ENCODE measurements around the gene FBXO9.
"Not testable (repeated sequence)": the region's sequence is repeated elsewhere in the genome, so short reads cannot be mapped to it uniquely, and the experiment has no call there.

Gene FBXO9

GRCh38 chr6:53062169-53062539, 3.0 kb upstream of the FBXO9 start:
- H3K79me2 ChIP-seq (ENCODE audit: control insufficient read depth, insufficient read depth, low read length, unreplicated experiment), result peaks cover 49% of the 10 kb centered on the region

GRCh38 chr6:53064255-53064654, 949 bp upstream of the FBXO9 start:
- Histone ChIP-seq H3K79me2 (ENCODE audit: control insufficient read depth, insufficient read depth, low read length, unreplicated experiment) (peaks cover 50% of the 10 kb centered on the region), H3K4me1 (ENCODE audit: control insufficient read depth, insufficient read depth, low read length, unreplicated experiment) (peaks cover 32% of the 10 kb centered on the region), H3K4me3 (ENCODE audit: low read depth, low read length) (peak overlapping the region; percentile 86)
- not testable (repeated sequence) for H3K27ac ChIP-seq (ENCODE audit: low read depth, low read length); H3K36me3 ChIP-seq (ENCODE audit: insufficient read depth, low read length); H2AFZ ChIP-seq (ENCODE audit: low read length, unreplicated experiment); H3K27me3 ChIP-seq (ENCODE audit: insufficient read depth, low read length)

More at GRCh38 chr6:53062169-53062539, 3.0 kb upstream of the FBXO9 start:
- no peaks in the 10 kb centered on the region for H3K36me3 ChIP-seq (ENCODE audit: insufficient read depth, low read length)
- peak overlapping the region; percentile 11; the same call in 1 of the 2 replicates for H3K27ac ChIP-seq (ENCODE audit: low read depth, low read length)
- peak overlapping the region; percentile 81 for H2AFZ ChIP-seq (ENCODE audit: low read length, unreplicated experiment)
- no peaks in the 10 kb centered on the region for H3K27me3 ChIP-seq (ENCODE audit: insufficient read depth, low read length)
- H3K4me1 ChIP-seq (ENCODE audit: control insufficient read depth, insufficient read depth, low read length, unreplicated experiment), result peaks cover 24% of the 10 kb centered on the region
- peak overlapping the region; percentile 87 for H3K4me3 ChIP-seq (ENCODE audit: low read depth, low read length)

- H2AFZ ChIP-seq (ENCODE audit: low read length, unreplicated experiment), result peak overlapping the region; percentile 90
- 0 out of 2 replicates have a peak, but pooled peaks cover 7% of the 10 kb centered on the region for H3K36me3 ChIP-seq (ENCODE audit: insufficient read depth, low read length)
- peaks cover 50% of the 10 kb centered on the region for H3K79me2 ChIP-seq (ENCODE audit: control insufficient read depth, insufficient read depth, low read length, unreplicated experiment)
- peaks cover 26% of the 10 kb centered on the region for H3K4me1 ChIP-seq (ENCODE audit: control insufficient read depth, insufficient read depth, low read length, unreplicated experiment)
- H3K27ac ChIP-seq (ENCODE audit: low read depth, low read length), result peak overlapping the region; percentile 26; the same call in 1 of the 2 replicates
- no peaks in the 10 kb centered on the region for H3K27me3 ChIP-seq (ENCODE audit: insufficient read depth, low read length)
- peak overlapping the region; percentile 86 for H3K4me3 ChIP-seq (ENCODE audit: low read depth, low read length)
Measured at GRCh38 chr6:53064726-53065265, 408 bp upstream of the FBXO9 start.

- peak overlapping the region; percentile 86 for H3K4me3 ChIP-seq (ENCODE audit: low read depth, low read length)
- H3K27me3 ChIP-seq (ENCODE audit: insufficient read depth, low read length), result no peaks in the 10 kb centered on the region
- H3K36me3 ChIP-seq (ENCODE audit: insufficient read depth, low read length), result 0 out of 2 replicates have a peak, but pooled peaks cover 7% of the 10 kb centered on the region
- H2AFZ ChIP-seq (ENCODE audit: low read length, unreplicated experiment), result peak overlapping the region; percentile 90
- H3K4me1 ChIP-seq (ENCODE audit: control insufficient read depth, insufficient read depth, low read length, unreplicated experiment), result peaks cover 22% of the 10 kb centered on the region
- H3K27ac ChIP-seq (ENCODE audit: low read depth, low read length), result no peak overlapping the region
- H3K79me2 ChIP-seq (ENCODE audit: control insufficient read depth, insufficient read depth, low read length, unreplicated experiment), result peaks cover 45% of the 10 kb centered on the region
Measured at GRCh38 chr6:53066077-53066417, 843 bp downstream of the FBXO9 start.

- Histone ChIP-seq H3K27me3 (ENCODE audit: insufficient read depth, low read length) (no peaks in the 10 kb centered on the region), H3K4me3 (ENCODE audit: low read depth, low read length) (peak overlapping the region; percentile 86)
Measured at GRCh38 chr6:53066874-53067706, 1.9 kb downstream of the FBXO9 start.

GRCh38 chr6:53067849-53068361, 2.7 kb downstream of the FBXO9 start:
- Histone ChIP-seq H3K4me3 (ENCODE audit: low read depth, low read length) (0 out of 2 replicates have a peak overlapping the region, but pooled peaks have one; percentile 86), H3K27ac (ENCODE audit: low read depth, low read length) (no peak overlapping the region), H2AFZ (ENCODE audit: low read length, unreplicated experiment) (no peak overlapping the region), H3K27me3 (ENCODE audit: insufficient read depth, low read length) (no peaks in the 10 kb centered on the region), H3K79me2 (ENCODE audit: control insufficient read depth, insufficient read depth, low read length, unreplicated experiment) (peaks cover 51% of the 10 kb centered on the region), H3K36me3 (ENCODE audit: insufficient read depth, low read length) (peaks cover 11% of the 10 kb centered on the region; the same call in 1 of the 2 replicates), H3K4me1 (ENCODE audit: control insufficient read depth, insufficient read depth, low read length, unreplicated experiment) (peaks cover 17% of the 10 kb centered on the region)

More at GRCh38 chr6:53066874-53067706, 1.9 kb downstream of the FBXO9 start:
- no peak overlapping the region for H2AFZ ChIP-seq (ENCODE audit: low read length, unreplicated experiment)
- H3K36me3 ChIP-seq (ENCODE audit: insufficient read depth, low read length), result 0 out of 2 replicates have a peak, but pooled peaks cover 7% of the 10 kb centered on the region
- H3K27ac ChIP-seq (ENCODE audit: low read depth, low read length), result no peak overlapping the region
- peaks cover 22% of the 10 kb centered on the region for H3K4me1 ChIP-seq (ENCODE audit: control insufficient read depth, insufficient read depth, low read length, unreplicated experiment)
- peaks cover 47% of the 10 kb centered on the region for H3K79me2 ChIP-seq (ENCODE audit: control insufficient read depth, insufficient read depth, low read length, unreplicated experiment)

GRCh38 chr6:53069427-53069826, 4.2 kb downstream of the FBXO9 start:
- peaks cover 17% of the 10 kb centered on the region for H3K4me1 ChIP-seq (ENCODE audit: control insufficient read depth, insufficient read depth, low read length, unreplicated experiment)
- H3K79me2 ChIP-seq (ENCODE audit: control insufficient read depth, insufficient read depth, low read length, unreplicated experiment), result peaks cover 51% of the 10 kb centered on the region
- H3K36me3 ChIP-seq (ENCODE audit: insufficient read depth, low read length), result peaks cover 23% of the 10 kb centered on the region
- H2AFZ ChIP-seq (ENCODE audit: low read length, unreplicated experiment), result no peak overlapping the region
- H3K27me3 ChIP-seq (ENCODE audit: insufficient read depth, low read length), result no peaks in the 10 kb centered on the region
- no peak overlapping the region for H3K27ac ChIP-seq (ENCODE audit: low read depth, low read length)
- H3K4me3 ChIP-seq (ENCODE audit: low read depth, low read length), result no peak overlapping the region

- H2AFZ ChIP-seq (ENCODE audit: low read length, unreplicated experiment), result no peak overlapping the region
- no peak overlapping the region for H3K27ac ChIP-seq (ENCODE audit: low read depth, low read length)
- H3K79me2 ChIP-seq (ENCODE audit: control insufficient read depth, insufficient read depth, low read length, unreplicated experiment), result peaks cover 45% of the 10 kb centered on the region
- no peaks in the 10 kb centered on the region for H3K27me3 ChIP-seq (ENCODE audit: insufficient read depth, low read length)
- H3K4me1 ChIP-seq (ENCODE audit: control insufficient read depth, insufficient read depth, low read length, unreplicated experiment), result peaks cover 17% of the 10 kb centered on the region
- H3K4me3 ChIP-seq (ENCODE audit: low read depth, low read length), result no peak overlapping the region
- peaks cover 27% of the 10 kb centered on the region for H3K36me3 ChIP-seq (ENCODE audit: insufficient read depth, low read length)
Measured at GRCh38 chr6:53070806-53071205, 5.6 kb downstream of the FBXO9 start.

- H3K36me3 ChIP-seq (ENCODE audit: insufficient read depth, low read length), result peaks cover 25% of the 10 kb centered on the region
- H3K4me3 ChIP-seq (ENCODE audit: low read depth, low read length), result no peak overlapping the region
- no peaks in the 10 kb centered on the region for H3K27me3 ChIP-seq (ENCODE audit: insufficient read depth, low read length)
- no peak overlapping the region for H2AFZ ChIP-seq (ENCODE audit: low read length, unreplicated experiment)
- H3K27ac ChIP-seq (ENCODE audit: low read depth, low read length), result no peak overlapping the region
- H3K4me1 ChIP-seq (ENCODE audit: control insufficient read depth, insufficient read depth, low read length, unreplicated experiment), result no peaks in the 10 kb centered on the region
- H3K79me2 ChIP-seq (ENCODE audit: control insufficient read depth, insufficient read depth, low read length, unreplicated experiment), result peaks cover 12% of the 10 kb centered on the region
Measured at GRCh38 chr6:53074347-53074746, 9.1 kb downstream of the FBXO9 start.

GRCh38 chr6:53080813-53081212, 15.6 kb downstream of the FBXO9 start:
- Histone ChIP-seq H2AFZ (ENCODE audit: low read length, unreplicated experiment) (no peak overlapping the region), H3K4me1 (ENCODE audit: control insufficient read depth, insufficient read depth, low read length, unreplicated experiment) (no peaks in the 10 kb centered on the region), H3K4me3 (ENCODE audit: low read depth, low read length) (no peak overlapping the region), H3K36me3 (ENCODE audit: insufficient read depth, low read length) (peaks cover 45% of the 10 kb centered on the region), H3K27ac (ENCODE audit: low read depth, low read length) (no peak overlapping the region), H3K79me2 (ENCODE audit: control insufficient read depth, insufficient read depth, low read length, unreplicated experiment) (no peaks in the 10 kb centered on the region), H3K27me3 (ENCODE audit: insufficient read depth, low read length) (no peaks in the 10 kb centered on the region)
